HG03354 (cell line): ENCODE results near the gene PCNX4.
"Not testable (repeated sequence)": the region's sequence is repeated elsewhere in the genome, so short reads cannot be mapped to it uniquely, and the experiment has no call there.

Experiments
- ATAC-seq: cut with Tn5 transposase; IDR thresholded peaks from one replicate; pipeline ENCODE4 v1.9.1; 2021; ENCODE audit warnings: mild to moderate bottlenecking; ENCODE audit not compliant: unreplicated experiment, poor library complexity, severe bottlenecking

The PCNX4 gene

GRCh38 chr14:60091550-60092525 lies at the start of gene PCNX4:
TSS of gene PCNX4 (plus strand) at chr14:60091923. CDS start at chr14:60107639, 15,716 bp downstream.
- ATAC-seq, result peak; percentile 95

DNA sequence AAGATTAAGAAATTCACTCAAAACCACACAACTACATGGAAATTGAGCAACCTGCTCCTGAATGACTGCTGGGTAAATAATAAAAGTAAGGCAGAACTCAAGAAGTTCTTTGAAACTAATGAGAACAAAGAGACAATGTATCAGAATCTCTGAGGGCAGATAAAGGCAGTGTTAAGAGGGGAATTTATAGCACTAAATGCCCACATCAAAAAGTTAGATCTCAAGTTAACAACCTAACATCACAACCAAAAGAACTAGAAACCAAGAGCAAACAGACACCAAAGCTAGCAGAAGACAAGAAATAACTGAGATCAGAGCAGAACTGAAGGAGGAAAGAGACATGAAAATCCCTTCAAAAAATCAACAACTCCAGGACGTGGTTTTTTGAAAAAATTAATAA lies 43.7 kb upstream of the PCNX4 start:
- ATAC-seq, result not testable (repeated sequence)

DNA sequence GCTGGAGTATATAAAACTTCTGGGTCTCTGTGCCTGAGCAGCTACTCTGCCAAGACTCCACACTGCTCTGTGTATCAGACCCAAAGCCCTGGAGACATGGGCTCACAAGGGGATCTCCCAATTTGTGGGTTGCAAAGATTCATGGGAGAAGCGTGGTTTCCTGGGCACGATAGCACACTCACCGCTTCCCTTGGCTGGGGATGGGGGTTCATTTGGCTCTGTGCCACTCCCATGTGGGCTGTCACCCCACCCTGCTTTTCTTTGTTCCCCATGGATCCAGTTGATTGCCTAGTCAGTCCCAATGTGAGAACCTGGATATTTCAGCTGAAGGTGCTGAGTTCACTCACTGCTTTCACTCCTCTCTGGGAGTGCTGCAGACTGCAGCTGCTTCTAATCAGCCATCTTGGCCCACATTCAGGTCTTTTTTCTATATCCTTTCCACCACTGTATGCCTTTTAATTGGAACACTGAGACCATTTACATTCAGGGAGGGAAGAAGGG lies 40.0 kb upstream of the PCNX4 start:
- no peak for ATAC-seq

DNA sequence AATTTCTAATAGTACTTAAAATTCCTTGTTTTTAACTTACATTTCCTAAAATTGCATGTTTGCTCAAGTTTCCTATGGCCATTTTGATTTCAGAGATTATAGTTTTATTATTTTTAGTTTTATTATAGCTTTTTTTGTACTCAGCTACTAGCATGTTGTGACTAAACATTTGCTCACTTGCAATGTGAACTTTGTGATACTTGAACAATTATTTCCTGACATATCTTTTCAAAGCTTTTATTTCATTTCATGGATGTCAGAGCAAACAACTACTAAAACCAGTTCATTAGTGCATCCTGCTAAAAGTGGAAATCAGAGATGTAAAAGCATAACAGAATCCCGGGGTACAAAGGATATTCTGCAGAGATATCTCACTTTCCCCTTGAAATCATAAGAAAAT lies 33.6 kb upstream of the PCNX4 start:
- no peak for ATAC-seq

GRCh38 chr14:60061371-60061770 lies 30.4 kb upstream of the PCNX4 start:
- ATAC-seq, result no peak

DNA sequence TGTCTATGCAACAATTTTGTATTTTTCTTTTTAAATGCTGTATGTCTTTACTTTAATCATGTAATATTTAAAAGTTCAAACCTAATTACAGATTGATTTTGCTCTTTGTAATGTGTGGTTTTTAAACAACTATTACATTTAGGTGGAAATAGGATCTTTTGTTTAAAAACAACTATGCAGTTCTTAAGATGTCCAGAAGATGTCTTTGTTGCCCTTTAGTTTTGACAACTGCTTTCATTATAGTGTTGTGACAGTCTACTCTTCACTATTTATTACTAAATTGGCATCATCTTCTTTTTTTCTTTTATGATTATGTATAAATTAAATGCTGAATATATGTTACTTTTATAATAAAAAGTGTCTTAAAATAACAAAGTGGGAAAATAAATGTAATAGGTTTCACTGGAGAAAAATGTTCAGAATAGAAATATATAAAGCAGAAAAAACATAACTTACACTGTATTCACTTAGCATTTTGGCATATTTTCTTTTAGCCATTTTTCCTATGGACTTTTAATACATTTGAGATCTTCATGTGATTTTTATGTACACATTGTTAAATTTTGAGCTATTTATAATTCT lies 27.1 kb upstream of the PCNX4 start:
- ATAC-seq, result no peak

- no peak for ATAC-seq
Observed at GRCh38 chr14:60067882-60068281, 23.8 kb upstream of the PCNX4 start.

GRCh38 chr14:60079723-60080122 lies 12.0 kb upstream of the PCNX4 start:
- no peak for ATAC-seq

DNA sequence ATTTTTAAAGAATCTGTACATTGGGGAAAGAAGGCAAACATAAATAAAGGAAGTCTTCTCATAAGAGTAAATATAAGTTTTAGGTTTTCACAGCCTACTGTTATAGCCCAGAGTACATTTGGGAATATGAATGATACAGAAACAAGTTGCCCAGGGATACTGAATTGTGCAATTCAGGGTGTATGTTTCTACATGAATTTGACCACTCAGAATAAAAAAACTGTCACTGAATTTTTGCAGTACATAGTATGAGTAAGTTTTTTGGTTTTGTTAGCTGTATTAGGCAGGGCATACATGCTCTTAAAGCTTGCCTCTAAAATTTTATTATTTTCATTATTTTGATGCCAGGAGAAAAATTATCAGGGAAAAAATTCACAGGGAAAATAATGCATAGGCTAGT lies 6.6 kb upstream of the PCNX4 start:
- no peak for ATAC-seq

- no peak for ATAC-seq
Observed at GRCh38 chr14:60085693-60086092, 6.0 kb upstream of the PCNX4 start.

- ATAC-seq, result no peak
Observed at GRCh38 chr14:60087668-60088067, 4.1 kb upstream of the PCNX4 start.

DNA sequence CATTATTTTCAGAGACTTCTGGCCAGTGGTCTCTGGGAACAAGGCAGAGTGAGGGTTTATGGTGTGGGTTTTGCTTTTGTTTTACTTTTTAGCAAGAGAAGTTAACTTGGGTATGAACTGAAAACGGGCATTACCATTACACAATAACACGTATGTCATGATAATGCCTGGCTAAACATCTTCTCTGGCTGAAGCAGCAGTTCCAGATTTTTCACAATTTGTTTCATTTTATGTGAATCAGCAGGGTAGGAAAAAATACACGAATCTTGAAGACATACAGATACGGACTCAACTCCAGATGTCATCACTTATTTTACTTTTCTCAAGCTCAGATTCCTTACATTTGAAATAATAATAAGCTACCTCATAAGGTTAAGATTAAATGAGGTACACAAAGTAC lies 2.5 kb upstream of the PCNX4 start:
- no peak for ATAC-seq

GRCh38 chr14:60090864-60091519 lies 731 bp upstream of the PCNX4 start:
- ATAC-seq, result no peak

DNA sequence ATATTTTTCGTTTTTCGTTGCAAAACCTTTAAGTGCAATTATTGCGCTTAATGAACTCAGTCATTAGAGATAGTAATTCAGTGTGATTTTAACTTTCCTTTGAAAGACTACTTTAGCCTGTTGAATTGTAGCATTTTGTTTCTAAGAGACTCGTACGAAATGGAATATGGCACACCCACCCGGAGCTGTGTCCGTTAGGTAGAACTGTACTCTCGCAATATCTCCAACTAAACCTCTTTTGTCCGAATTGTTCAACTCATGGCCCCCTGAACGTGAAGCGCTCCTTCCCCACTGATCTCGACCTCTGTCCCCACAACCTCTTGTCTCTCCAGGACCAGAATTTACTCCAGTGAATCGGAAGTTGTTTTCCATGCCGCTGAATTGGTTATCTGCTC lies 800 bp downstream of the PCNX4 start:
- ATAC-seq, result peak; percentile 15

- no peak for ATAC-seq
Observed at GRCh38 chr14:60093080-60093479, 1.4 kb downstream of the PCNX4 start.

GRCh38 chr14:60093606-60094005 lies 1.9 kb downstream of the PCNX4 start:
- ATAC-seq, result no peak

GRCh38 chr14:60094306-60094897 lies 2.7 kb downstream of the PCNX4 start:
- no peak for ATAC-seq

DNA sequence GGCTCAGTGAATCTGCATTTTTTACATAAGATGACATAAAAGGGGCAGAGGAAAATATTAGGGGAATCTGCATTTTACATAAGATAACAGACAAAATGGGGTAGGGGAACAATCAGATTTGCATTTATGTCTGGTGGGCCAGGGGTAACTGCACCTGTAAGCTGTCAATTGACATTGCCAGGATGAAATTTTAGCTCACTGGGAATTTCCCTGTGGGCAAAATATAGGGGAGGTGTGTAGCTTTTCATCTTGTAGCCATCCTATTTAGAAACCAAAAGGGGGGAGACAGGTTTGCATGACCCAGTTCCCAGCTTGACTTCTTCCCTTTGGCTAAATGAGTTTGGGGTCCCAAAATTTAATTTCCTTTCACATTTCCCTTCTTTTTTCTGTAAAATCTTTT lies 3.5 kb downstream of the PCNX4 start:
- no peak for ATAC-seq

- no peak for ATAC-seq
Observed at GRCh38 chr14:60095781-60096450, 4.2 kb downstream of the PCNX4 start.

GRCh38 chr14:60097974-60098373 lies 6.3 kb downstream of the PCNX4 start:
- no peak for ATAC-seq
